HEK293 (cell line): Measurements from ENCODE around the gene CRYBA4.

Experiments used
- CTCF ChIA-PET: fragments of 350-600 bp; formaldehyde crosslinking; extraction: SDS; loops from one replicate; lab custom pipeline; 2021; ENCODE audit warnings: antibody characterized with exemption; lab: Yijun Ruan, JAX
- POLR2A ChIA-PET: fragments of 300-600 bp; formaldehyde crosslinking; extraction: SDS; loops from one replicate; lab custom pipeline; 2020; ENCODE audit warnings: antibody characterized with exemption, inconsistent platforms; lab: Yijun Ruan, JAX
- H3K27ac ChIP-seq: fragments of 200-500 bp; sonication (Bioruptor generic); 2 replicates; pipeline ENCODE4 v1.5.1; 2014; ENCODE audit warnings: low read depth, low read length, control low read depth, inconsistent platforms; ENCODE audit errors: extremely low read depth
- H3K36me3 ChIP-seq, 2 experiments: fragments of 200-500 bp in 1 of 2; sonication (Bioruptor generic) in 1 of 2; 1 replicate in 1 of 2; 2 replicates in 1 of 2; pipeline ENCODE4 v1.5.1; 2014 to 2017; ENCODE audit warnings: inconsistent platforms in 2 of 2, low read length in 2 of 2; ENCODE audit not compliant: control insufficient read depth in 2 of 2, insufficient read depth in 1 of 2
- H3K4me1 ChIP-seq: fragments of 200-500 bp; sonication (Bioruptor generic); 2 replicates; pipeline ENCODE4 v1.5.1; 2014; ENCODE audit warnings: mild to moderate bottlenecking, low read length, inconsistent platforms; ENCODE audit not compliant: control insufficient read depth, insufficient read depth
- H3K4me3 ChIP-seq: 2 replicates; pipeline ENCODE4 v1.5.1; 2011; ENCODE audit warnings: low read depth, mild to moderate bottlenecking, control low read depth, low read length, moderate library complexity
- H3K9me3 ChIP-seq: fragments of 200-500 bp; sonication (Bioruptor generic); 2 replicates; pipeline ENCODE4 v1.5.1; 2014; ENCODE audit warnings: low read depth, low read length, inconsistent platforms; ENCODE audit not compliant: control insufficient read depth, insufficient read depth
- EGR2 ChIP-seq: fragments of 450-650 bp; formaldehyde crosslinking; IDR thresholded peaks from 2 replicates; pipeline ENCODE4 v1.5.1; 2016; ENCODE audit warnings: low read depth, missing biosample characterization, missing genetic modification characterization
- MEIS1 ChIP-seq: sonication (generic); formaldehyde crosslinking; IDR thresholded peaks from 2 replicates; pipeline ENCODE4 v1.8.1; 2022; ENCODE audit warnings: missing genetic modification reagents, mild to moderate bottlenecking, borderline replicate concordance
- SETDB1 ChIP-seq: IDR thresholded peaks from one replicate; pipeline ENCODE4 v1.6.1; 2017; ENCODE audit warnings: mild to moderate bottlenecking, low read length, moderate library complexity, mixed read lengths; ENCODE audit not compliant: insufficient read length
- YY2 ChIP-seq: fragments of 450-650 bp; formaldehyde crosslinking; IDR thresholded peaks from 2 replicates; pipeline ENCODE4 v1.5.1; 2016; ENCODE audit warnings: missing biosample characterization, missing genetic modification characterization
- ZBTB10 ChIP-seq: fragments of 450-650 bp; formaldehyde crosslinking; IDR thresholded peaks from 2 replicates; pipeline ENCODE4 v1.5.1; 2016; ENCODE audit warnings: missing biosample characterization, missing genetic modification characterization
- ZBTB11 ChIP-seq: fragments of 450-650 bp; formaldehyde crosslinking; conservative IDR thresholded peaks from 2 replicates; pipeline ENCODE4 v1.5.1; 2016; ENCODE audit warnings: low read depth, missing biosample characterization, missing genetic modification characterization
- ZBTB7A ChIP-seq: fragments of 450-650 bp; formaldehyde crosslinking; IDR thresholded peaks from 2 replicates; pipeline ENCODE4 v1.5.1; 2016; ENCODE audit warnings: low read depth, missing biosample characterization, missing genetic modification characterization
- ZNF138 ChIP-seq: fragments of 450-650 bp; formaldehyde crosslinking; IDR thresholded peaks from 2 replicates; pipeline ENCODE4 v1.5.1; 2016; ENCODE audit warnings: missing biosample characterization, missing genetic modification characterization, borderline replicate concordance
- ZNF148 ChIP-seq: fragments of 450-650 bp; formaldehyde crosslinking; IDR thresholded peaks from 2 replicates; pipeline ENCODE4 v1.5.0; 2017; ENCODE audit warnings: missing biosample characterization, missing genetic modification characterization, borderline replicate concordance
- ZNF18 ChIP-seq: fragments of 450-650 bp; formaldehyde crosslinking; IDR thresholded peaks from 2 replicates; pipeline ENCODE4 v1.5.1; 2016; ENCODE audit warnings: missing biosample characterization, missing genetic modification characterization
- ZNF202 ChIP-seq: fragments of 450-650 bp; formaldehyde crosslinking; IDR thresholded peaks from 2 replicates; pipeline ENCODE4 v1.5.1; 2016; ENCODE audit warnings: missing biosample characterization, missing genetic modification characterization, borderline replicate concordance
- ZNF214 ChIP-seq: fragments of 450-650 bp; formaldehyde crosslinking; IDR thresholded peaks from 2 replicates; pipeline ENCODE4 v1.5.1; 2017; ENCODE audit warnings: missing biosample characterization, mild to moderate bottlenecking, missing genetic modification characterization, borderline replicate concordance
- ZNF266 ChIP-seq: fragments of 450-650 bp; formaldehyde crosslinking; IDR thresholded peaks from 2 replicates; pipeline ENCODE4 v1.5.1; 2016; ENCODE audit warnings: missing biosample characterization, missing genetic modification characterization, low read depth
- ZNF366 ChIP-seq: fragments of 450-650 bp; formaldehyde crosslinking; conservative IDR thresholded peaks from 2 replicates; pipeline ENCODE4 v1.5.1; 2016; ENCODE audit warnings: missing biosample characterization, missing genetic modification characterization
- ZNF488 ChIP-seq: fragments of 450-650 bp; formaldehyde crosslinking; IDR thresholded peaks from 2 replicates; pipeline ENCODE4 v1.5.1; 2016; ENCODE audit warnings: missing biosample characterization, missing genetic modification characterization
- ZNF549 ChIP-seq: fragments of 450-650 bp; IDR thresholded peaks from 2 replicates; pipeline ENCODE4 v1.5.1; 2018; ENCODE audit warnings: missing biosample characterization, missing genetic modification characterization, mild to moderate bottlenecking, inconsistent platforms, moderate library complexity
- ZNF701 ChIP-seq: fragments of 450-650 bp; formaldehyde crosslinking; IDR thresholded peaks from 2 replicates; pipeline ENCODE4 v1.5.1; 2016; ENCODE audit warnings: missing biosample characterization, missing genetic modification characterization
- ZSCAN18 ChIP-seq: fragments of 450-650 bp; formaldehyde crosslinking; IDR thresholded peaks from 2 replicates; pipeline ENCODE4 v1.5.1; 2016; ENCODE audit warnings: missing biosample characterization, missing genetic modification characterization
- ZSCAN30 ChIP-seq: fragments of 450-650 bp; IDR thresholded peaks from 2 replicates; pipeline ENCODE4 v1.5.1; 2018; ENCODE audit warnings: missing biosample characterization, mild to moderate bottlenecking, missing genetic modification characterization, moderate library complexity

Gene CRYBA4

GRCh38 chr22:26597480-26597879 is 24.3 kb upstream of the CRYBA4 start:
- TF ChIP-seq ZBTB10 (tag by site-specific recombination) = no peak
- TF ChIP-seq ZNF701 (tag by site-specific recombination) = no peak
- TF ChIP-seq YY2 (tag by site-specific recombination) = no peak
- no peak for TF ChIP-seq ZNF549 (tag by site-specific recombination)
- no peaks in the 10 kb centered on the region for H3K4me1 ChIP-seq
- H3K4me3 ChIP-seq = no peak overlapping the region
- H3K9me3 ChIP-seq = no peaks in the 10 kb centered on the region
- ChIA-PET CTCF (interaction anchor here (0.6 kb wide), 1 partner anchor 19 kb away, joined by 5 read pairs; no protein-coding TSS in a partner anchor), POLR2A (no interaction called here)
- H3K36me3 ChIP-seq = no peaks in the 10 kb centered on the region
- no peak overlapping the region for H3K27ac ChIP-seq

GRCh38 chr22:26599505-26599904 is 22.3 kb upstream of the CRYBA4 start:
- ChIA-PET POLR2A (interaction anchor here (0.7 kb wide), 1 partner anchor 81 kb away, joined by 5 read pairs; no protein-coding TSS in a partner anchor), CTCF (no interaction called here)
- TF ChIP-seq EGR2 (tag by site-specific recombination) = no peak
- no peak for TF ChIP-seq ZNF202
- no peak for TF ChIP-seq SETDB1
- TF ChIP-seq ZNF366 = no peak
- TF ChIP-seq ZNF488 (tag by site-specific recombination) = no peak
- TF ChIP-seq ZSCAN18 (tag by site-specific recombination) = no peak
- no peak for TF ChIP-seq ZNF148 (tag by site-specific recombination)
- TF ChIP-seq ZSCAN30 = no peak
- TF ChIP-seq MEIS1 = no peak
- no peak for TF ChIP-seq ZNF138
- TF ChIP-seq ZNF266 (tag by site-specific recombination) = no peak
- no peak for TF ChIP-seq ZNF214 (tag by site-specific recombination)
- no peak for TF ChIP-seq ZNF18 (tag by site-specific recombination)
- no peak for TF ChIP-seq ZBTB11 (tag by site-specific recombination)
- no peak for TF ChIP-seq ZBTB7A (tag by site-specific recombination)
- TF ChIP-seq, all 188 proteins: peak for 0
- Histone ChIP-seq H3K27ac (no peak overlapping the region), H3K36me3 (no peaks in the 10 kb centered on the region), H3K4me1 (no peaks in the 10 kb centered on the region), H3K4me3 (no peak overlapping the region), H3K9me3 (no peaks in the 10 kb centered on the region)
